Lung microvascular endothelial cell (primary cell): ENCODE results near the gene STT3A. TPM values are rescaled to one million over a fixed set of nuclear protein-coding genes. Genes with fewer than 3 reads are reported as not detected.
A peak's percentile ranks its signal among the peaks of the same experiment; 100 is the strongest.
"Not testable (repeated sequence)": the region's sequence is repeated elsewhere in the genome, so short reads cannot be mapped to it uniquely, and the experiment has no call there.

Source experiments
- DNase-seq, 2 donors: peaks; one replicate each; pipeline versions ENCODE4 v3.0.0 to v3.0.0-alpha.2; 2010; ENCODE audit warnings: low read depth in 2 of 2
- total RNA-seq: library from RNA; depleted of rRNA; stranded (reverse); fragments of >200 nt; gene quantifications from 2 replicates; pipeline ENCODE4 v1.2.1, GENCODE V29; 2014

STT3A gene
- total RNA-seq: 141 and 204 TPM in 2 replicates

DNA sequence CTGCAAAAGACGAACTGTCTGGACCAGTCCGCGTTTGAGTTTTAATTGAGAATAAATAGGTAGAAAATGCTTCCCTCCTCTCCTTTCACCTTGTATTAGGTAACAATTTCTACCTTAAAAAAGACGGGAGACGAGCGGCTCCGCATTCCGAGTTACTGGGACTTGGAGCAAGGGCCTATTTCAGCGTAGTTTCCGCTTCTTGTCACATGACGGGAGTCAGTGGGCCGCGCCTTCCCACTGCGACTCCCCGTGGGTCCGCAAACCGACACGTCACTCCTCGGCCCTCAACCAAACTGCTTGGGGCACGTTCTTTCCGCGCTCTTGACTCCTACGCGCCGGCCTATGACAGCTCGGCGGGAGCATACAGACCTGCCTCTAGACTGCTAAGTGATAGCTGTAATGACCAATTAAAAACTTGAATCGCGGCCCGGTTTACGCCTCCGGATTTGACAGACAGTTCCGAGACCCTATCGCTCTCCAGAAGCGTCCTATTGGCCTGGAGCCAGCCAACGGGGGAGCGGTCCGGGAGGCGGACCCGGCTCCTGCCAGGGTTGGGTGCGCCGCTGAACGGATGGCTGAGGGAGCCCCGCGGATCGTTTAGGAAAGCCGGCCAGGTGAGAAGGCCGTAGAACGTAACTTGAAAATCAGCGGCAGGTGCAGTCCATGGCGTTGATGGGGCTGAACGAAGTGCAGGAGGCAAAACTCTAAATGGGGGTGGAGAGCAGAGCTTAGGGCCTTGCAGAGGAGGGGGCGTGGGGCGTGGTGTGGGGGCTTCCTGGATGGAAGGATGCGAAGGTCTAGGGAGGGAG is at the start of gene STT3A:
Gene STT3A, plus strand, starts transcription at position 548 of the 809 bp plus-strand sequence. CDS start 3,064 bp downstream, outside the sequence.
- peak; percentile 100 for DNase-seq

DNA sequence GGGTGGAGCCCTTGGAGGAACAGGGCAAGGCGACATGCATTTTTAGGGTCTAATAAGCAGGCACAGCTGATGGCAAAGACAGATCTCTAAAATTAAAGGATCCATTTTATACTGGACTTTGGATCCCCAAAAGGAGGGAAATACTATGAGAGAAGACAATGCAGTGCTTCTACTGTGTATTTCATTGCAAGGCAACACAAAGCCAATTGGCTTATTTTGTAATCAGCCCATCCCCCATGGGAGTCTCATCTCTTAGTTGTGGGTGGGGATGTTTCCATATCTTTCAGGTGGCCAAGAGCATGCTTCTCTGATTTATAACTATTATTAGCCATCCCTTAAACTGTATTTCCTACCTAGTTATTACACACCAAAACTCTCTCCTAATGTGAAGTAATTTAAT is 41.9 kb upstream of the STT3A start:
- DNase-seq: no peak

DNA sequence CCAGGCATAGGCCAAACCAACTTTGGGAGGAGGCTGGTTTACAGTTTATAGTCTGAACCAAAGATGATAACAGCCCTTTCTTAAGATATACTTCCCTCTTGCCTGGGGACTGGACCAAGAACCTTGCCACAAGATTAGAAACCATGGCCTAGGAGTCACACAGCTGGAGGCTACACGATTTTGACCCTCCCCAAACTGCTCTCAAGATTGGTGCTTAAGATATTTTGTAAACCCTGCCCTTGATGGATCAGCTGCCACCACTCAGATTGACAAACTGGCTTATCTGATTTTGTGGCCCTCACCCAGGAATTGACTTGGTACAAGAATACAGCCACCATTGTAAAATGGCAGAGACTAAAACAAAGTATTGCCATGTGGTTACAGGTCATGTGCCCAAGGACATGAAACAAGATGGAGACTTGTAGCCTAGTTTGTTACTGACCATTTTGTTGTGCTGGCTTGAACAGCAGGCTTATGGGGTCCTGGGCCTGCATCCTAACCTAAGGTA is 40.8 kb upstream of the STT3A start:
- no peak for DNase-seq

DNA sequence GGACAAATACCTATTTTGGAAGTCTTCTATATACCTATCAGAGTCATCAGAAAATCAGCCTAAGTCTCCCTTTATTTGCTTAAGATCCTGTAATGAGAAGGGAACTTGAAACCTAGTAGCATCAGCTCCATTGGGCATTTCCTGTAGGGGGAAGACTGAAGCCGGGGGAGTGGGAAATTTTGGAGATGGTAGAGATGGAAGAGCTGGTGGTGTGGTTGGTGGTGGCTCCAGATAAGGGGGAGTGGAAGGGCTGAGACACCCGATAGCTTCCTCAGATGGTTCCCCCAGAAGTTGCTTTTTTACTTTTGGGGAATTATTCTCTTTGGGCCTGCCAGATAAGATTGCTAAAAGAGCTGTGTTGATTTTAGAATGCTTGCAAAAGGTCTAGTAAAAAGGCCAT is 39.7 kb upstream of the STT3A start:
- no peak for DNase-seq

DNA sequence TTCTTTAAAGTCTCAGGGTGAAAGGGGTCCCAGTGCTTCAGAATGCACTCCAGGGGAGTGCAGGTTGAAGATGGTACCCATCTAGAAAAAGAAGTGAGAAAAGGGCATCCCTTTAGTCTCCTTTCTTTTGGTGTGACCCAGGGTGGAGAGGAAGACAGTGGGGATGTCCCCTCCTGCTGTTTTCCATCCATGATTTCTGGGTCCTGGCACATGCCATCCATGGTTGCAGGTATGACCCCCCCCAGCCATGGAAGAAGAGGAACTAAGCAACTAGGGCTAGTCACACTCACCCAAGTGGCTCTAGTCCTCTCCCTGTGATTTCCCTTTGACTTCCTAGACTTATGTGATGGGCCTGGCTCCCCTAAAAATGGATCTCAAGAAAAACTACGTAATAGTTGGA is 39.3 kb upstream of the STT3A start:
- no peak for DNase-seq

DNA sequence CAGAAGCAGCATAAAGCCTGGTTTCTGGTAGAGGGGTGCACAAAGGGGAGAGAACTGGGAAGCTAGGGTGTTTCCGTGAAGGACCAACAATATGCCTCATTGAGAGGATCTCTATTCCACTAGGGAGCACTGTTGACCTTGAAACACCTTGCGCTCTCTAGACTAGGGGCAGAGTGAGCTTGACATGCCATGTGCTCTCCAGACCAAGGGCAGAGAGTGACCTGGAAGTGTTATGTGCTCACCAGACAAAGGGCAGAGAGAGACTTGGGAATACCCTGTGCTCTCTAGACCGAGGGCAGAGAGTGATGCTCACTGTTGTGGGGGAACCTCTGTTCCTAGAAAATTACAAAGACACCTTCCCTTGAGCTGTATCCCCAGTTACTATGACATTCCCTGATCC is 38.6 kb upstream of the STT3A start:
- DNase-seq: no peak

DNA sequence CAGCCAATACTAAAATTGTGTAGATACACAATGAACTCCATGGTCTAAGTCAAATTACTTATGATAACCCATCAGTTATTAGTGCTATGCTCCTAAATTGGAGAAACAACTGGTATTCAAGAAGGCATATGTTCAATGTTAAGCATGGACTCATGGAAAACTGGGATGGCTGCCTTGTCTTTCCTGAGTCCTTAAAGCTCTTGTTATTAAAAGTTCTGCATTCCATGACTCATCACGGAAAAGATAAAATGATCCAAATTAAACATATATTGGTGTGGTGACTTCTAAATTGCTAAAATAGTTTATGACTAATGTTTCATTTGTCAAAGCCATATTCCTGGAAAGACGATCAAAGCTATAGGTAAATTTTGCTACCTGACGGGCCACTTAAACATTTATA is 32.8 kb upstream of the STT3A start:
- peak in 1 of 2 donors; percentile 33 for DNase-seq

DNA sequence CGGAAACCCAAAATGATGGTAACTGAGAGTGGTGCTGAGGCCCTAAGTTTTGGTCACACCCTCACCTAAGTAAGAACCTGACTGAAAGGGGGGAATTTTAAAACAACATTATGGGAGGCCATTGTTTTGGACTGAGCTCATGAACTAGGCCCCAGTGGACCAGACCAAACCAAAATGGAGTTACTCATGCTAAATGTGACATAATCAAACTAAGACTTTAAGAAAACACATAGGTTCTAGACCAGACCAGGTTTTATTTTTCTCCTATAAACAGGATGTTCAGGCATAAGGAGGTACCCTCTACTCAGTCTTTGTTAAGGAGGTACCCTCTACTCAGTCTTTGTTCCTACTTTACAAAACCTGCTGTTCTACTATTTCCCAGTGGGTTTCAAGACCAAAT is 30.7 kb upstream of the STT3A start:
- no peak for DNase-seq

DNA sequence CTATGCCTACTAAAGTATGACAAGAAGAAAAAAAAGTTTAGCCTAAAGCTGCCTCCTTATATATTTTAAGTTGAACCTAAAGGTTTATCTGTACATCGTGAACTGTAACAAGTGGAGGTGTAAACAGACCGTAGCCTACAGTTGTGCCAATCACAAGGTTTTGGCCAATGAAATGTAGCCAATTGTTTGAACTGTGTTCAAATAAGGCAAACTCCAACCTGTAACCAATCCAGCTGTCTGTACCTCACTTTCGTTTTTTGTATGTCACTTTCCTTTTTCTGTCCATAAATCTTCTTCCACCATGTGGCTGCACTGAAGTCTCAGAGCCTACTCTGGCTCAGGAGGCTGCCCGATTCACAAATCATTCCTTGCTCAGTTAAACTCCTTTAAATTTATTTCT is 30.2 kb upstream of the STT3A start:
- no peak for DNase-seq

DNA sequence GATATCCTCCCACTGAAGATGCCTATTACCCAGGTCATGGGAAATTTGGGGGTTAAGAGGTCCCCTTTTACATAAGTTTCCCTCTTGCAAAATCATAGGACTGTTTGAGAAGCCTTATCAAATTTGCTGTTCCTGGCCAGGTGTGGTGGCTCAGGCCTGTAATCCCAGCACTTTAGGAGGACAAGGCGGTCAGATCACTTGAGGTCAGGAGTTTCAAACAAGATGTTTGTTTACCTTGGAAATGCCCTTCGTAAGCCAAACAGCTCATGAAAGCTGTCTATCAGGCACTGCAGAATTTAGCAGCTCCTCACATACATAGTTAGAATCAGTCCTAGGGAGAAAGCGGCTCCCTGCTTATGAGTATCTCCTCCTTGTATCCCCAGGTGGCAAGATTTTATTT is 28.3 kb upstream of the STT3A start:
- DNase-seq: no peak

DNA sequence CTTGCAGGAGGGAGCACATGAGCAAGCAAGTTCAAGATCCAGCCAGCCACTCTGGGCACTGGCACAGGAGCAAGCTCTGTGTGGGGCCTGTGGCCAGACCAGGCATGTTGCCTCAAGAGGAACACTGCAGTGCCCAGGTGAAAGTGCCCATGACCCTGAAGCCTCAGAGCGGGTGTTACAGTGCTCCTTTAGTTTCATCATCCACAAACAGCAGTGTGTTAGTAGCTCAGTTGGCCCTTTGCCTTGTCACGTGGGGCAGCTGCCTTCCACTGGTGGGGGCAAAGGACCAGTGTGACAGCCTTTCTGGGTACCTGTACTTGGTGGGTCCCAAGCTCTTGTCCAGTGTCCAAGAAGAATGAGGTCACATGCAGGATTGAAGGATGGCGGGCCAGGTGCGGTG is 26.4 kb upstream of the STT3A start:
- no peak for DNase-seq

DNA sequence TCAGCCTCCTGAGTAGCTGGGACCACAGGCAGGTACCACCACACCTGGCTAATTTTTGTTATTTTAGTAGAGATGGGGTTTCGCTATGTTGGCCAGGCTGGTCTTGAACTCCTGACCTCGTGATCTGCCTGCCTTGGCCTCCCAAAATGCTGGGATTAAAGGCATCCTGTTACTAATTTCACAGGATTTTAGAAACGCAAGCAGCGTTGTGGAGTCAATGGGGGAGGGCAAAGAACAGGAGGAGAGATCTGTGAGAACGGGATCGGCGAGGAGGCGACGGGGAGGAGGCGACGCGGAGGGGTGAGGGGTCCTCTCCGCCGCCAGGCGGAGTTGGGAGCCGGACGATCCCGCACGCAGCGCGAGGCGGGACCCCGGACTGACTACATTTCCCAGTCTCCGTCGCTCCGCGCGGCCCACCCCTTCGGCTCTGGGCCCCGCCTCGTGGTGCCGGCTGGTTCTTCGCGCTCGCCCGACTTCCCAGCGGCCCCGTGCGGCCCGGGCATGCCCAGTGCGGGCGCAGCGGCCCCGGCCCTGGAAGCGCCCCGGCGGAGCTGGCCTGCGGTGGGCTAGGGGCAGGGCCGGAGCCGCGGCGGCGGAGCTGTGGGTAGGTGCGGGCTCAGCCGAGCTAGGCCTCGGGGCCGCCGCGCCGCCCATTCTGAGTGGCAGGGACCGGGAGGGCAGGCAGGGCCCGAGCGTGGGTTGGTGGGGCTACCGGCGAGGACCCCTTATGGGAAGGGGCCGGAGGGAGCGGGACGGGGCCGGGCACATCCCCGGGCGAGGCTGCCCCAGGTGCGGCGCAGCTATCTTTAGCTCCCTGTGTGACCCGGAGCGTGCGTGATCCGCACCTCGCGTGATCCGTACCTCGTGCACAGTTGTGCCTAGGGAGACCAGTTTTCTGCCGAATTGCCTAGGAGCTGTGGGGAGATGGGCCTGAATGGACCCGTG is 23.4 kb upstream of the STT3A start, which contains the start of gene EI24:
Gene EI24, plus strand, starts transcription at position 508 of the 945 bp plus-strand sequence. CDS start 3,051 bp downstream, outside the sequence.
- DNase-seq: peak; percentile 92 to 94

DNA sequence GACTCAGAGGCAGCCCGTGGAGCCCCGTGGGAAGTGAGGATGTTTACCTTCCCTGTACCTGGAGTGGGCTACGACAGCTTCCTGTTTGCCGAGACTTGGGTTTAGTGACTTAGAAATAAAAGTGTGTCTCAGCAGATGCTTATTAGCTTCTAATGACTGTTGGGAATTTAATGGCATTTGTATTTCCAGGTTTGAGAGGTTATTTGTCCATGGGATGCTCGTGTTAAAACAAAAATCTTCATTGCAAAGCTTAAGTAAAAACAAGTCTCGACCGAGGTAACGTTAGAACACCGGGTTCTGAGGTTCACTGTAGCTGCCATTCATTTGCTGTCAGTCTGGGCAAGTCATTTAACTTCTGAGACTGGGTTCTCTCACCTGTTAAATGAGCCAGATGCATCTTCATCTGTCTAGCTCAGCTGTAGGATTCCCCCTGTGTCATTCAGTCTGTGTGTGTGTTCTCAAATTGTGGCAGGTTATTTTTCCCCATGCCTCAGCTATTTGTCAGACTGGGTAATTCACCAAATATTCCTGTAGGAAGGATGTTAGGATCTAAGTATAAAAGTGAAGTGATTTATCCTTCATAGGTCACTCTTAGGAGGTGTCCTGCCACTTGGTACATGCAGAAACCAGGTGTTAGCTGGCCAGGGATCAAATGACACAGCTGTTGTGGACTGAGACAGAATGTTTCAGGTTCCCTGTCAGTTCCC is 22.6 kb upstream of the STT3A start:
- DNase-seq: peak; percentile 7 to 12

DNA sequence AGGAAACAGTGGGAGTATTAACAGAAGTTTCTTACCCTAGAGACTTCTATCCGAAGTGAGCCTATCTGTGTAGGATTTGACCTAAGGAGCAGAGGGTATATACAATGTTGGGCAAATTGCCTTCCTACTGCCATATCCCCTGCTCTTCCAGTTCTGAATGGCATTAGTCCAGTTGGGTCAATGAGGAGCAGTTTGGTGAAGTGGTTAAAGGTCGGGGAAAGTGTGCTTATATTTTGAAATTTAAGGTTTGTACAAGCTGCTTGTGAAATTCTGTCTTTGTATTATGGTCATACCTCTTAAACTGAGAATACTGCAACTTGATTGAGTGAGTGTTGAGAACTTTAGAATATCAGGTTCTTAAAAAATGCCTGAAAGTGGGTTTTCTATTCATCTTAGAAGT is 21.7 kb upstream of the STT3A start:
- no peak for DNase-seq

DNA sequence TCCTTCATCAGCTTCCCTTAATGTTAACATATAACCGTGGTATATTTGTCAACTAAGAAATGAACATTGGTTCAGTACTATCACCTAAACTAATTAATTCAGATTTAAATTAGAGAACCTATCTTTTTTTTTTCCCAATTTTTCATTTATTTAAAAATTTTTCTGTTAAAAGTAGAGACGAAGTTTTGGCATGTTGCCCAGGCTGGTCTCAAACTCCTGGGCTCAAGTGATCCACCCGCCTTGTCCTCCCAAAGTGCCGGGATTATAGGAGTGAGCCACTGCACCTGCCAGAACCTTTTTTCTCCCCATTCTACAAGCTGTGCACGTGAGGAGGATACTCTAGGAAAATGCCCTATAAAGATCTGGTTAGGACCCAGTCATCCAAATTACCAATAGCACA is 19.7 kb upstream of the STT3A start:
- no peak for DNase-seq

DNA sequence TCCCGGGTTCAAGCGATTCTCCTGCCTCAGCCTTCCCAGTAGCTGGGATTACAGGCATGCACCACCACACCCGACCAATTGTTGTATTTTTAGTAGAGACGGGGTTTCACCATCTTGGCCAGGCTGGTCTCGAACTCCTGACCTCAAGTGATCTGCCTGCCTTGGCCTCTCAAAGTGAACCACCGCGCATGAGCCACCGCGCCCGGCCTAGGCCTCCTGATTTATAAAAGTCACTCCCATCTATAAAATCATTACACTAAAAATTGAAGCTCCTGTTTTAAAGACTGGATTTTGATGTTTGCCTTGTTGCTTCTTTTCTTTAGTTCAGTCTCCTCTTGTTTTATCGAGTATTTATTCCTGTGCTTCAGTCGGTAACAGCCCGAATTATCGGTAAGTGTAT is 15.5 kb upstream of the STT3A start:
- not testable (repeated sequence) for DNase-seq

DNA sequence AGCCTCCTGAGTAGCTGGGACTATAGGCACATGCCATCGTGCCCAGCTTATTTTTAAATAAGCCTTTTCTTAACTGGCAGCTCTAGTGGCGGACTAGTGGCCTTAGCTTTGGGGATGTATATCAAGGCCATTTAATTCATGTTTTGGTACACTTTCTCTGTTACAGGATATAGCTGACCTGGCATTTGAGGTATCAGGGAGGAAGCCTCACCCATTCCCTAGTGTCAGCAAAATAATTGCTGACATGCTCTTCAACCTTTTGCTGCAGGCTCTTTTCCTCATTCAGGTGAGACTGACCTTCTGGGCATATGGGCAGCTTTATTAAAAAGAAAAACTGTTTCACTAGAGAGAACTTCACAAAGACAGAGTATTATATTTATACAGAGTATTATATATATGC is 13.9 kb upstream of the STT3A start:
- DNase-seq: no peak

DNA sequence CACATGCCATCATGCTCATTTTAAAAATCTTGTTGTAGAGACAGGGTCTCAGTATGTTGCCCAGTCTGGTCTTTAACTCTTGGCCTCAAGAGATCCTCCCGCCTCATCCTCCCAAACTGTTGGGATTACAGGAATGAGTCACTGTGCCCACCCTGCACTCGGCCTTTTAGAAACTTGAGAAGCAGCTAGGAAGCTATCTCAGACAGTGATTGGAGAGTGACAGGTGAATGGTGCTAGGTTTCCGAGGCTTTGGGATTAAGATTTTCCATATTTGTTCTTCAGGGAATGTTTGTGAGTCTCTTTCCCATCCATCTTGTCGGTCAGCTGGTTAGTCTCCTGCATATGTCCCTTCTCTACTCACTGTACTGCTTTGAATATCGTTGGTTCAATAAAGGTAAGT is 12.8 kb upstream of the STT3A start:
- no peak for DNase-seq

DNA sequence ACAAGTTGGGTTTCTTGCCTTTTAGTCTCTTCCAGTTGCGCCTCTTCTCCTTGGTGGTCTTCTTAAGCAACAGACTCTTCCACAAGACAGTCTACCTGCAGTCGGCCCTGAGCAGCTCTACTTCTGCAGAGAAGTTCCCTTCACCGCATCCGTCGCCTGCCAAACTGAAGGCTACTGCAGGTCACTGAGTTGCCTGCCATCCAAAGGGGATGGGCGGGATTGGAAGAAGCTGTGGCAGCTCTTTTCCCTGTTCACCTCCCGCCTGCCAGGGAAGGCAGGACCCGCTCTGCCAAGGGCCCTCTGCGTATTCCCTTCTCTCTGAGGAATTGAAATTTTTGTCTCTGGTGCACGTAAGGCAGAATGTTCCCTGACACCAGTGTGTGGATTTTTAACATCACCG is 9.2 kb upstream of the STT3A start:
- DNase-seq: no peak

DNA sequence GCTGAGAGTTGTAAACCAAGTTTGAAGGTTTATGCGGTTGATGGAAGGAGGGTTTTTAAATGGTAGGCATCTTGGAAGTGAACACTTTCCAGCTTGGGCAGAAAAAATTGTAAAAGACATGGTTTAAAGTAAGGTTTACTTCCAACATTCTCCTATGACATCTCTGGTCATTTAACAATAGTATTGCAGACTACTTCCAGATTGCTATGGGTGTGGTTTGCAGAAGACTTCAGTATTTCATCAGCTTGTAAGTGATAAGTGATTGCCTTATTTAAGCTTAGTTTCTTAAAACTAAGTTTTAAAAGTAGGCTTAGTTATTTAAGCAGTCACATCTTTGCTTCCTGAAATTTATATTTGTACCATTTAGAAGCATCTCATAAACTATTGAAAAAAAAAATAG is 7.2 kb upstream of the STT3A start:
- DNase-seq: no peak

DNA sequence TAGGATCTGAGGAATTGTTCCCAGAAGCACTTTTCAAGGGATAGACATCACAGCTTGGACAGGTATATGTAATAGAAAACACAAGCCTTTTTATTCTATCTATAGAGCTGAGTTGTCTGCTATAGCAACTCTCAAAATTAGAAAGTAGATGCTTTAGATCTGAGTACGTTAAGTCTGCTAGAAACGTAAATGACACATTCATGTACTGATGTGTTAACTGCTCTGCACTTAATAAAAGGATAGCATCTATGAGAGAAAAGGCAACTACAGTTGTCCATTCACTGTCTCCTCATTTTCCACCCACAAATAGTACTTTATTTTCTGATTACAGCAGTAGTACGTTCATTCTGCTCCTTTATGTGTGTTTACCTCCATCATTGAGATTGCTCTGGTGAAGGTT is 6.0 kb upstream of the STT3A start:
- DNase-seq: no peak

DNA sequence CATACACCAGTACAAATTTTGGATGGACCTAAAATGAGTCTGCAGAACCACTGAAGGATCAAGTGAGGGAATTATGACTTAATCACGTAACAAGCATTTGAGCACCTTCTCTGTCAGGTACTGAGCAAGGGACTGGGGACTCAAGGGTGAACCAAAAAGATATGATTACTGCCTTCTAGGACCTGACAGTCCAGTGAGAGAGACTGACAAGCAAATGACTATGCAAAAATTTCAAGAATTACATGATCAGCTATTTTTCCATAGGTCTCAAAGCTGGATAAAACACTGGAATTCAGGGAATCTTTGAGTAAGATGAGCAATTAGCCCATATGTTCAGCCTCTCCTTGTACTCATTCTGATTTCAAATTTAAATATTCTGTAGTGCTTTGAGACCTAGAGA is 5.2 kb upstream of the STT3A start:
- no peak for DNase-seq
